Activated CD4-positive, alpha-beta memory T cell treated with anti-CD3 and anti-CD28 coated beads for 36 hours (primary cell): ENCODE results near the gene WDR48. TPM values are rescaled to one million over a fixed set of nuclear protein-coding genes. Genes with fewer than 3 reads are reported as not detected.

Source experiments
- CTCF ChIA-PET: fragments of 350-600 bp; sonication (Branson Sonifier 250); formaldehyde crosslinking; loops from one replicate; lab custom pipeline; 2021; ENCODE audit warnings: antibody characterized with exemption, inconsistent platforms; lab: Charles Lee
- POLR2A ChIA-PET: fragments of 350-600 bp; sonication (Branson Sonifier 250); formaldehyde crosslinking; loops from one replicate; lab custom pipeline; 2021; ENCODE audit warnings: antibody characterized with exemption; lab: Charles Lee
- DNase-seq: peaks from one replicate; pipeline ENCODE4 v3.0.0-alpha.2; 2020
- H3K27ac Mint-ChIP-seq: one replicate; pipeline ENCODE4 v1.8.0; 2021; ENCODE audit warnings: mixed read lengths
- H3K27me3 Mint-ChIP-seq: one replicate; pipeline ENCODE4 v1.8.0; 2021; ENCODE audit warnings: mixed read lengths
- H3K36me3 Mint-ChIP-seq: one replicate; pipeline ENCODE4 v1.8.0; 2021; ENCODE audit warnings: mixed read lengths
- H3K4me1 Mint-ChIP-seq: one replicate; pipeline ENCODE4 v1.8.0; 2021; ENCODE audit warnings: low read depth, mixed read lengths
- H3K4me3 Mint-ChIP-seq: one replicate; pipeline ENCODE4 v1.8.0; 2021; ENCODE audit warnings: mild to moderate bottlenecking, mixed read lengths
- H3K9me3 Mint-ChIP-seq: one replicate; pipeline ENCODE4 v1.8.0; 2021; ENCODE audit warnings: mixed read lengths
- intact Hi-C: fragments of 100-400 bp; cut with micrococcal nuclease; formaldehyde crosslinking; loops from one replicate; pipeline ENCODE4 v1.15.1; 2023
- total RNA-seq, 2 experiments: library from RNA; stranded (reverse); gene quantifications; one replicate each; pipeline ENCODE4 v1.2.3, GENCODE V29; 2021

The WDR48 gene
- total RNA-seq, 2 experiments from 2014 or later, result 38.5 to 43.8 TPM

- intact Hi-C loops, result no loop called here
- Mint-ChIP-seq H3K36me3 (no peaks in the 10 kb centered on the region), H3K9me3 (no peaks in the 10 kb centered on the region), H3K4me3 (no peak overlapping the region), H3K27ac (peak overlapping the region; percentile 36), H3K27me3 (no peaks in the 10 kb centered on the region), H3K4me1 (peaks cover 37% of the 10 kb centered on the region)
- ChIA-PET CTCF (interaction anchor here (0.8 to 7.5 kb wide), 3 partner anchors 14 to 189 kb away, joined by 3 to 57 read pairs (median 15); no protein-coding TSS in a partner anchor), POLR2A (no interaction called here)
- no peak for DNase-seq
Observed at GRCh38 chr3:39103324-39103693, 51.5 kb downstream of the WDR48 start.

GRCh38 chr3:39103791-39104552, 52.2 kb downstream of the WDR48 start:
- ChIA-PET POLR2A (no interaction called here), CTCF (interaction anchor here (0.7 to 7.5 kb wide), 5 partner anchors 21 to 188 kb away, joined by 3 to 57 read pairs (median 9); no protein-coding TSS in a partner anchor)
- Mint-ChIP-seq H3K27me3 (no peaks in the 10 kb centered on the region), H3K4me1 (peaks cover 44% of the 10 kb centered on the region), H3K9me3 (no peaks in the 10 kb centered on the region), H3K4me3 (no peak overlapping the region), H3K36me3 (no peaks in the 10 kb centered on the region), H3K27ac (no peak overlapping the region)
- intact Hi-C loops, result no loop called here
- DNase-seq, result no peak

DNA sequence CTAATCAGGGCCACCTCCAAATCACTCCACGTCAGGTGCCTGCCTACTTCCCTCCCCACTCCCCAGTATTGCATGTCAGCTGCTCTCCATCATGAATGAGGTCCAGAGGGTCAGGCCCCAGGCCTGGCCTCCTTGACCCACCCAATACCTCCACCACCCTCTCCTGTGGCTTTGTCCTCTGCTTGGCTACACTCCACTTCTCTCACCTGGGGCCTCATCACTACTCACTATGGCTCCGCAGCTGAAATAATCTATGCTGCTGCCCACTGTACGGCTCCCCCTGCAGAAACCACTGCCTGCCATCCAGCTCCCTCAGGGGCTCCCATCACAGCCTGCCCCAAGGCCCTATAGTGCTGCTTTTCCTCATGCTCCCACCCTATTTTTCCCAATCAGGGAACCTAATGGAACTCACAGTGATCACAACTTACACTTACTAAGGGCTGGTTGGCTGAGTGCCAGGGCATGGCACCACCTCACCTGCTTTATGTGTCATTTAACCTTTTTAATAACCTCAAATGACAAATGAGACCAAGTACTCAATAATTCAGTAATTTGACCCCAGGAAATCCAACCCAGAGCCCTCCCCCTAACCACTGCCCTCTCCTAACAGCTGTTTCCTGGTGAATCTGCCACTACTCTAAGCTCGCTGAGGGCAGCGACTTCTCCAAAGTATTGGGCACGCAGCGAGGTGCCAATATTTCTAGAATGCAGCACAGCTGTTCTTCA, 53.3 kb downstream of the WDR48 start:
- Mint-ChIP-seq H3K4me1 (peaks cover 45% of the 10 kb centered on the region), H3K27me3 (no peaks in the 10 kb centered on the region), H3K27ac (peak overlapping the region; percentile 53), H3K4me3 (no peak overlapping the region), H3K9me3 (no peaks in the 10 kb centered on the region), H3K36me3 (no peaks in the 10 kb centered on the region)
- DNase-seq, result no peak
- POLR2A ChIA-PET, result interaction anchor here (1.5 kb wide), 1 partner anchor 42 kb away, joined by 6 read pairs; no protein-coding TSS in a partner anchor
- intact Hi-C loops, result no loop called here
- CTCF ChIA-PET, result interaction anchor here (0.7 to 7.5 kb wide), 6 partner anchors 20 to 187 kb away, joined by 3 to 57 read pairs (median 9); no protein-coding TSS in a partner anchor

DNA sequence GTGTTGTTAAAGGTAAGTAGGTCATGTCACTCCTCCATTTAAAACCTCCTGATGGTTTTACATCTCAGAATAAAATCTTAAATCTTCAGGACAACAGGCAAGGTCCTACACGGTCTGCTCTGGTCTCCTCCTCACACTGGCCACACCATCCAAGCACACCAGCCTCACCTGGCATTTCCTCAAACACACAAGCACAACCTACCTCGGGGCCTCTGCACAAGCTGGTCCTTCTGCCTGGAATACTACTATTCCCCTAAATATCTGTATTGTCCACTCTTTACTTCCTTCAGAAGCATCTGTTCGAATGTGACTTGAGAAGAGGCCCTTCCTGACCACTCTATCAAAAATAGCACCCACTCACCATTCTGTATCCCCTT, 53.9 kb downstream of the WDR48 start:
- no peaks in the 10 kb centered on the region for H3K9me3 Mint-ChIP-seq
- H3K4me3 Mint-ChIP-seq, result peak overlapping the region; percentile 81
- peaks cover 45% of the 10 kb centered on the region for H3K4me1 Mint-ChIP-seq
- no peak for DNase-seq
- H3K27ac Mint-ChIP-seq, result peak overlapping the region; percentile 9
- intact Hi-C loops, result loop anchor here (2.0 kb wide), 2 partner anchors 55 to 75 kb away; partner anchors contain the start of gene SCN11A
- ChIA-PET POLR2A (interaction anchor here (0.6 to 1.5 kb wide), 3 partner anchors 11 to 301 kb away, joined by 3 to 6 read pairs (median 3); partner anchors contain the start of gene RPSA), CTCF (interaction anchor here (1.3 to 7.5 kb wide), 5 partner anchors 22 to 186 kb away, joined by 3 to 57 read pairs (median 9); no protein-coding TSS in a partner anchor)
- H3K36me3 Mint-ChIP-seq, result no peaks in the 10 kb centered on the region
- no peaks in the 10 kb centered on the region for H3K27me3 Mint-ChIP-seq

DNA sequence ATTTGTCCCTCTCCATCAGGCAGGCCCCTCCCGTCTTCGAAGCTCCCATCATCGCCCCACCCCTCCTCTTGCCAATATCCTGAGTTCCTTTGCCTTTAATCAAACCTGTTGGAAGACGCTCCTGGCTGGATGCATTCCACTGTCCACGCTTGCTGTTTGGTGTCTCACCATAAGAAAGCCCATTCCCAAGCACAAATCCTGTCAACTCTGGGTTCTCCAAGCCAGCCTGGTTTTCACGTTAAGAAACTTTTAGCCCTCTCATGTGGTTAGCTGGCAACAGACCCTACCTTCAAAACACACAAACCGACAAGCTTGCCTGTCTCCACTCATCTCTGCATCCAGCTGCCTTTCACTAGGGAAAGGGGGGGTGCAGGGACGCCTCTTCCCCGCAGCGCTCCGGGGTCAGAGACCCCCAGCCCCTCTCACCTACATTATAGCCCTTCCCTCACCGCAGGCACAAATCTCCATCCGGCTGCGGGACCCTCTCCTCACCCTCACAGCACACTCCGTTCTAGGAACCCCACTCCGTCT, 54.5 kb downstream of the WDR48 start:
- CTCF ChIA-PET, result interaction anchor here (0.8 to 7.5 kb wide), 6 partner anchors 13 to 185 kb away, joined by 3 to 57 read pairs (median 6); no protein-coding TSS in a partner anchor
- H3K27ac Mint-ChIP-seq, result peak overlapping the region; percentile 69
- POLR2A ChIA-PET, result interaction anchor here (0.6 to 1.5 kb wide), 3 partner anchors 12 to 300 kb away, joined by 3 to 6 read pairs (median 3); partner anchors contain the start of gene RPSA
- H3K36me3 Mint-ChIP-seq, result no peaks in the 10 kb centered on the region
- no peaks in the 10 kb centered on the region for H3K9me3 Mint-ChIP-seq
- no peaks in the 10 kb centered on the region for H3K27me3 Mint-ChIP-seq
- intact Hi-C loops, result loop anchor here (2.0 kb wide), 2 partner anchors 56 to 74 kb away; partner anchors contain the start of gene SCN11A
- no peak for DNase-seq
- H3K4me1 Mint-ChIP-seq, result peaks cover 45% of the 10 kb centered on the region
- peak overlapping the region; percentile 81 for H3K4me3 Mint-ChIP-seq

DNA sequence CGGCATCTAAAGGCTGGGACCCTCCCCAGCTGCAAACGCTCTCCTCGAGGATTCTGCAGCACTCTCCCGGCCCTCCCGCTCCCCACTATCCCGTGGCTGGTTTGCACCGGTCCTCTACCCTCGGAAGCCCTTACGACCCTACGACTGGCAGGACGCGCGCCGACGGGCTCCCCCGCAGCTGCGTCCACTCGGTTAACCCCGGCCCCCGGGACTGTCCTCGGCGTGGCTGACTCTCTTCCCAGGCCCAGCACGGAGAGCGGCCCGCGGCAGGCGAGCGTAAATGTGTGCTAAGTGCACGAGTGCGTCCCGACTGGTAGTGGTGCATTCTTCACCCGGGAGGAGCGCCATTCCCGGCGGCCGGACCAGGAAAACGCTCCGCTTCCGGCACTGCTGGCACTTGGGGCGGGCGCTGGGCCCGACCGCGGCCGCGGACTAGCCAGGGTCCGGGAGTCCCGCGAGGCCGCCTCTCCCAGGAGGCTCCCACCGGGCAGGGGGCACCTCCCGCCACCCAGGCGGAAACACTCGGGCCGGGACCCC, 55.1 kb downstream of the WDR48 start:
- POLR2A ChIA-PET, result interaction anchor here (0.5 to 1.5 kb wide), 6 partner anchors 20 to 300 kb away, joined by 3 to 6 read pairs (median 4); partner anchors contain the start of gene RPSA
- CTCF ChIA-PET, result interaction anchor here (0.8 to 7.5 kb wide), 7 partner anchors 13 to 185 kb away, joined by 3 to 57 read pairs (median 4); no protein-coding TSS in a partner anchor
- DNase-seq, result no peak
- no peaks in the 10 kb centered on the region for H3K36me3 Mint-ChIP-seq
- H3K4me1 Mint-ChIP-seq, result peaks cover 45% of the 10 kb centered on the region
- H3K4me3 Mint-ChIP-seq, result peak overlapping the region; percentile 81
- no peaks in the 10 kb centered on the region for H3K27me3 Mint-ChIP-seq
- intact Hi-C loops, result loop anchor here (1.0 to 2.0 kb wide), 4 partner anchors 40 to 277 kb away; partner anchors contain the start of gene SCN11A
- peak overlapping the region; percentile 69 for H3K27ac Mint-ChIP-seq
- H3K9me3 Mint-ChIP-seq, result no peaks in the 10 kb centered on the region

GRCh38 chr3:39107388-39108199, 55.8 kb downstream of the WDR48 start, which contains the start of the genes GORASP1 and TTC21A:
GORASP1 (minus strand) TSS chr3:39107627; CDS start chr3:39107541, 86 bp downstream.
TTC21A (plus strand) TSS chr3:39107680; CDS start chr3:39107838, 158 bp downstream.
- Mint-ChIP-seq H3K27me3 (no peaks in the 10 kb centered on the region), H3K4me1 (peaks cover 42% of the 10 kb centered on the region), H3K9me3 (no peaks in the 10 kb centered on the region), H3K4me3 (peak within 1 kb of the TSS; percentile 81), H3K27ac (peak within 1 kb of the TSS; percentile 74), H3K36me3 (no peaks in the 10 kb centered on the region)
- ChIA-PET POLR2A (interaction anchor here (0.6 to 1.4 kb wide), 7 partner anchors 20 to 72 kb away, joined by 3 to 7 read pairs (median 3); no protein-coding TSS in a partner anchor), CTCF (interaction anchor here (1.5 to 7.5 kb wide), 4 partner anchors 20 to 184 kb away, joined by 4 to 57 read pairs (median 28); no protein-coding TSS in a partner anchor)
- intact Hi-C loops, result loop anchor here (1.0 to 2.0 kb wide), 4 partner anchors 40 to 277 kb away; partner anchors contain the start of gene SCN11A
- DNase-seq, result peak; percentile 83

- Mint-ChIP-seq H3K27me3 (no peaks in the 10 kb centered on the region), H3K4me1 (peaks cover 41% of the 10 kb centered on the region), H3K9me3 (no peaks in the 10 kb centered on the region), H3K27ac (peak overlapping the region; percentile 74), H3K36me3 (no peaks in the 10 kb centered on the region), H3K4me3 (peak overlapping the region; percentile 80)
- POLR2A ChIA-PET, result interaction anchor here (0.6 to 1.4 kb wide), 7 partner anchors 19 to 72 kb away, joined by 3 to 7 read pairs (median 3); no protein-coding TSS in a partner anchor
- intact Hi-C loops, result no loop called here
- peak; percentile 27 for DNase-seq
- CTCF ChIA-PET, result interaction anchor here (1.5 to 7.5 kb wide), 4 partner anchors 19 to 183 kb away, joined by 4 to 57 read pairs (median 28); no protein-coding TSS in a partner anchor
Observed at GRCh38 chr3:39108200-39108710, 56.4 kb downstream of the WDR48 start.

GRCh38 chr3:39109086-39109485, 57.3 kb downstream of the WDR48 start:
- H3K4me3 Mint-ChIP-seq, result no peak overlapping the region
- no peak for DNase-seq
- CTCF ChIA-PET, result interaction anchor here (6.1 to 7.5 kb wide), 2 partner anchors 179 to 183 kb away, joined by 47 to 57 read pairs; no protein-coding TSS in a partner anchor
- H3K4me1 Mint-ChIP-seq, result peaks cover 35% of the 10 kb centered on the region
- no peaks in the 10 kb centered on the region for H3K36me3 Mint-ChIP-seq
- no peaks in the 10 kb centered on the region for H3K9me3 Mint-ChIP-seq
- no peaks in the 10 kb centered on the region for H3K27me3 Mint-ChIP-seq
- POLR2A ChIA-PET, result interaction anchor here (0.6 to 1.4 kb wide), 2 partner anchors 71 to 179 kb away, joined by 3 to 5 read pairs; no protein-coding TSS in a partner anchor
- H3K27ac Mint-ChIP-seq, result no peak overlapping the region
- intact Hi-C loops, result no loop called here
